GM06990 (cell line): ENCODE measurements around the gene DGCR6.
"Not testable (repeated sequence)": the region's sequence is repeated elsewhere in the genome, so short reads cannot be mapped to it uniquely, and the experiment has no call there.

ENCODE experiments used
- DNase-seq: peaks from one replicate; pipeline ENCODE4 v3.0.0-alpha.2; 2011; ENCODE audit not compliant: insufficient read length; ENCODE audit errors: extremely low read depth
- H3K27me3 ChIP-seq: replicated peaks from 2 replicates; pipeline ENCODE4 v1.6.0; 2011; ENCODE audit warnings: low read length; ENCODE audit not compliant: control insufficient read depth, insufficient read depth
- H3K36me3 ChIP-seq: 2 replicates; pipeline ENCODE4 v1.5.1; 2011; ENCODE audit warnings: low read length; ENCODE audit not compliant: control insufficient read depth, insufficient read depth
- H3K4me3 ChIP-seq: replicated peaks from 2 replicates; pipeline ENCODE4 v1.5.1; 2011; ENCODE audit warnings: low read depth, mild to moderate bottlenecking, control low read depth, low read length
- TF ChIP-seq, protein P1 (sequence below): IDR thresholded peaks from 2 replicates; pipeline ENCODE4 v1.5.1; 2011; ENCODE audit warnings: low read length, control low read depth, mild to moderate bottlenecking, inconsistent platforms; ENCODE audit not compliant: insufficient read depth, poor library complexity, severe bottlenecking

Gene DGCR6

DNA sequence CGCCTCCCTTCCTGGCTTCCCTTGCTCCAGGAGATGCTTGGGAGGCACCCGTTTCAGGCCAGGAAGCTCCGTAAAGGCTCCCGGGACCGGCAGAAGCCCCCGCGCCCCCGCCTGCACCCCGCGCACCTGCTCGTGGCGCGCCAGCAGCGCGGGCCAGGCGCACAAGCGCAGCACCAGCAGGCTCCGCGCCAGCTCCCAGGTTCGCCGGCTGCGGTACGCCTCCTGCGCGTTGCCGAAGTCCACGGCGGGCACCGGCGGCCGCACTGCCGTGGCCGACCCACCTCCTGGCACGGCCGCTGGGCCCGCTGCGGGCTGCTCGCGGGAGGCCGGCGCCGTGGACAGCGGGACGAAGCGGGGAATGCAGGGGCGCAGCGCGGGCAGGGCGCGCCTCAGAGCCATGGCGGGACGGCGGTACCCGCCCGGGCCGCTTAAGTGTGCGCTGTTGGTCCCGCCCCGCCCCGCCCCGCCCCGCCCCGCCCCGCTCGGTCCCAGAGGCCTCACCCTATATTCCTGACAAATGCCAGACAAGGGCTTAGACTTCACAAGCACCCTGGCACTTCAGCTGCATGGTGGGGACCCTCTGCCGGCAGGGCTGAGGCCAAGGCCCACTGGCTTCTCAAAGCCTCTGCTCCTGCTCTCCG lies 29.9 kb downstream of the DGCR6 start, which contains the start of gene PRODH:
Gene PRODH, minus strand, starts transcription at position 405 of the 641 bp plus-strand sequence. Its CDS starts 6 bp downstream, at position 399.
- no peak for DNase-seq
- TF ChIP-seq, protein P1, sequence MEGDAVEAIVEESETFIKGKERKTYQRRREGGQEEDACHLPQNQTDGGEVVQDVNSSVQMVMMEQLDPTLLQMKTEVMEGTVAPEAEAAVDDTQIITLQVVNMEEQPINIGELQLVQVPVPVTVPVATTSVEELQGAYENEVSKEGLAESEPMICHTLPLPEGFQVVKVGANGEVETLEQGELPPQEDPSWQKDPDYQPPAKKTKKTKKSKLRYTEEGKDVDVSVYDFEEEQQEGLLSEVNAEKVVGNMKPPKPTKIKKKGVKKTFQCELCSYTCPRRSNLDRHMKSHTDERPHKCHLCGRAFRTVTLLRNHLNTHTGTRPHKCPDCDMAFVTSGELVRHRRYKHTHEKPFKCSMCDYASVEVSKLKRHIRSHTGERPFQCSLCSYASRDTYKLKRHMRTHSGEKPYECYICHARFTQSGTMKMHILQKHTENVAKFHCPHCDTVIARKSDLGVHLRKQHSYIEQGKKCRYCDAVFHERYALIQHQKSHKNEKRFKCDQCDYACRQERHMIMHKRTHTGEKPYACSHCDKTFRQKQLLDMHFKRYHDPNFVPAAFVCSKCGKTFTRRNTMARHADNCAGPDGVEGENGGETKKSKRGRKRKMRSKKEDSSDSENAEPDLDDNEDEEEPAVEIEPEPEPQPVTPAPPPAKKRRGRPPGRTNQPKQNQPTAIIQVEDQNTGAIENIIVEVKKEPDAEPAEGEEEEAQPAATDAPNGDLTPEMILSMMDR, result no peak
- H3K27me3 ChIP-seq, result no peaks in the 10 kb centered on the region
- H3K4me3 ChIP-seq, result no peak within 1 kb of the TSS
- H3K36me3 ChIP-seq, result no peaks in the 10 kb centered on the region

DNA sequence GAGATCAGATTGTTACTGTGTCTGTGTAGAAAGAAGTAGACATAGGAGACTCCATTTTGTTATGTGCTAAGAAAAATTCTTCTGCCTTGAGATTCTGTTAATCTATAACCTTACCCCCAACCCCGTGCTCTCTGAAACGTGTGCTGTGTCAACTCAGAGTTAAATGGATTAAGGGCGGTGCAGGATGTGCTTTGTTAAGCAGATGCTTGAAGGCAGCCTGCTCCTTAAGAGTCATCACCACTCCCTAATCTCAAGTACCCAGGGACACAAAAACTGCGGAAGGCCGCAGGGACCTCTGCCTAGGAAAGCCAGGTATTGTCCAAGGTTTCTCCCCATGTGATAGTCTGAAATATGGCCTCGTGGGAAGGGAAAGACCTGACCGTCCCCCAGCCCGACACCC lies 32.6 kb downstream of the DGCR6 start:
- DNase-seq, H3K27me3 ChIP-seq, H3K4me3 ChIP-seq, H3K36me3 ChIP-seq: not testable (repeated sequence)

DNA sequence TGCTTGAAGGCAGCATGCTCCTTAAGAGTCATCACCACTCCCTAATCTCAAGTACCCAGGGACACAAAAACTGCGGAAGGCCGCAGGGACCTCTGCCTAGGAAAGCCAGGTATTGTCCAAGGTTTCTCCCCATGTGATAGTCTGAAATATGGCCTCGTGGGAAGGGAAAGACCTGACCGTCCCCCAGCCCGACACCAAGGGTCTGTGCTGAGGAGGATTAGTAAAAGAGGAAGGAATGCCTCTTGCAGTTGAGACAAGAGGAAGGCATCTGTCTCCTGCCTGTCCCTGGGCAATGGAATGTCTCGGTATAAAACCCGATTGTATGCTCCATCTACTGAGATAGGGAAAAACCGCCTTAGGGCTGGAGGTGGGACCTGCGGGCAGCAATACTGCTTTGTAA lies 41.0 kb downstream of the DGCR6 start:
- H3K27me3 ChIP-seq, H3K36me3 ChIP-seq, H3K4me3 ChIP-seq, DNase-seq: not testable (repeated sequence)

DNA sequence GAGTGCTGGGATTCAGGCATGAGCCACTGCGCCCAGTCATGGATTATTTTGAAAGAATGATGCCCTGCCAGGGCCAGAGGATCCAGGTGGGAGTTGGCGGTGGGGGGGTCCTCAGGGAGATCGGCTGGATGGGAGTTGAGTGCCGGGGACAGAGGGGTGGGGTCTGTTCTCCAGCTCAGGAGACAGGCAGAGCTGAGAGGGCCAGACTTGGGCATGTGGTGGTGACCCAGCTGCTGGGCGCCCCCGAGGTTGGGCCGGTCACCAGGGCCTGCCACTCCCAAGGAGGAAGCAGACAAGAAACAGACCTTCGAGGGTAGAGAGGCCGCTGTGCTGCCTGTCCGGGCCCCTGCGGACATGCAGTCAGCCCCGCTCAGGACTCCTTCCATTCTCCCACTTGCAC lies 41.8 kb downstream of the DGCR6 start:
- TF ChIP-seq, protein P1, result no peak
- Histone ChIP-seq H3K36me3 (no peaks in the 10 kb centered on the region), H3K27me3 (no peaks in the 10 kb centered on the region; the same call in none of the 2 replicates), H3K4me3 (no peak overlapping the region)
- no peak for DNase-seq

DNA sequence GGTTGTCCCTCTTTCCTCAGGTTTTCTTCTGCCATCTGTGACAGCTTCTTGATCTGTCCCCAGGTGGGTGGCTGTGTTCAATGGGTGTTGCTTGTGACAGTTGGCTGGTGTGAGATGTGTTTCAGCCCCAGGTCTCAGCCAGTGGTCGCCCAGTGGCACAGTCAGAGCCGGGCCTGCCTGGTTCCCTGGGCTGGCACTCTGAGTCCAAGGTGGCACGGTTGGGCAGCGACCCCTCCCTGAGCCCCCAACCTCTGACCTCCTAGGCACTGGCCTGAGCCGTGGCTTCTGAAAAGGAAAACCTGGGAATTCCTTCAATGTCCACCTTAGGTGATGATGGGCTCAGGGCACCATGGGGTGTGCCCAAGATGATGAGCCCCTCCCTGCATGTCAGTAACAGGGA lies 44.0 kb downstream of the DGCR6 start:
- H3K36me3 ChIP-seq, result no peaks in the 10 kb centered on the region
- no peak for DNase-seq
- TF ChIP-seq, protein P1, result no peak
- H3K4me3 ChIP-seq, result no peak overlapping the region
- no peaks in the 10 kb centered on the region; the same call in none of the 2 replicates for H3K27me3 ChIP-seq

DNA sequence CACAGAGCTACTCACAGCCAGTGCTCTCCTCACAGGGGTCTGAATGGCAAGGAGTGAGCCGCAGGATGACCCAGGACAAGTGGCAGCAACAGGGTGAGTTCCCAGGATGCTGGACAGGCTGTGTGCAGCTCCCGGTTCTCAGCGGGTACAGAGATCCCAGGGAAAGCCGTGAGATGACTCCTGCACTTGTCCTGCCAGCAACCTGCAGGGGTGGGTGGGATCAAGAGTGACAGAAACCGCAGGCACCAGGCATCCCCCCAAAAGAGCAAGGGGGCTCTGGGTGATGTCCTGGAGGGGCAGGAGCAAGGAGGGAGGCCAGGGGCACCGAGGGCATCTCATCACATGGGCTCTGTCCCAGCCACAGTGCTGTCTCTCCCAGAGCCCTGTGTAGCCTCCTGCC lies 45.9 kb downstream of the DGCR6 start:
- H3K4me3 ChIP-seq, result no peak overlapping the region
- TF ChIP-seq, protein P1, result no peak
- DNase-seq, result no peak
- H3K27me3 ChIP-seq, result no peaks in the 10 kb centered on the region; the same call in none of the 2 replicates
- no peaks in the 10 kb centered on the region for H3K36me3 ChIP-seq

DNA sequence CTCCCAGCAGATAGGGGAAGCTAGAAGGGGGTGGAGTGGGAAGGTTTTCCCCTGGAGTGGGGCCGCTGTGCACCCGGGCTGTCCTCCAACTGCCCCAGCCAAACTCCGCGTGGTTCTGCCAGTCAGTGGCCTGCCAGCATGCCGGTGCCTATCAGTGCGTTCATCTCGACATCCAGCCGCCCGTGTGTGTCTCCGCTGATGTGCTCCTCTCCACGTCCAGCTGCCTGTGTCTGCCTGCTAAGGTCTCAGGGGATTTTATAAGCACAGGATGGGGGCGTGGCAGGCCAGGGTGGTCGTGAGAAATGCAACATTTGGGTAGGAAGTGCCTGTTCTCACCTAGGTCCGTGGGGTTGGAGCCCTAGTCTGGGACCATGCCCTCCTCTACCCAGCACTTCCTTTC lies 47.0 kb downstream of the DGCR6 start:
- H3K27me3 ChIP-seq, H3K36me3 ChIP-seq, DNase-seq, H3K4me3 ChIP-seq: not testable (repeated sequence)
